WTC11 (cell line): ENCODE data around the gene PRXL2A. TPM values are rescaled to one million over a fixed set of nuclear protein-coding genes. Genes with fewer than 3 reads are reported as not detected.

Experiments used
- ATAC-seq: fragments of 200-7000 bp; cut with Tn5 transposase; 2 replicates; pipeline ENCODE4 v1.10.0; 2021; ENCODE audit warnings: mild to moderate bottlenecking, moderate library complexity
- CTCF ChIA-PET: fragments of 300-600 bp; sonication (Branson Sonifier 250); formaldehyde crosslinking; loops from one replicate; lab custom pipeline; 2021; ENCODE audit warnings: antibody characterized with exemption; lab: Charles Lee
- POLR2A ChIA-PET: fragments of 350-600 bp; sonication (Branson Sonifier 250); formaldehyde crosslinking; loops from one replicate; lab custom pipeline; 2021; ENCODE audit warnings: antibody characterized with exemption; lab: Charles Lee
- DNase-seq: peaks from one replicate; pipeline ENCODE4 v3.0.0; 2021; ENCODE audit warnings: low spot score
- H3K27ac Mint-ChIP-seq: 2 replicates; pipeline ENCODE4 v1.8.0; 2021; ENCODE audit warnings: mixed read lengths
- H3K27me3 Mint-ChIP-seq: 2 replicates; pipeline ENCODE4 v1.8.0; 2021; ENCODE audit warnings: low read depth, mild to moderate bottlenecking, moderate library complexity, mixed read lengths
- H3K36me3 Mint-ChIP-seq: 2 replicates; pipeline ENCODE4 v1.8.0; 2021; ENCODE audit warnings: mixed read lengths
- H3K4me1 Mint-ChIP-seq: 2 replicates; pipeline ENCODE4 v1.8.0; 2022; ENCODE audit warnings: mixed read lengths
- H3K4me3 Mint-ChIP-seq: 2 replicates; pipeline ENCODE4 v1.8.0; 2021; ENCODE audit warnings: mild to moderate bottlenecking, moderate library complexity, mixed read lengths
- H3K9me3 Mint-ChIP-seq: 2 replicates; pipeline ENCODE4 v1.8.0; 2021; ENCODE audit warnings: mixed read lengths
- ARID4B ChIP-seq: sonication (generic); formaldehyde crosslinking; IDR thresholded peaks from 2 replicates; pipeline ENCODE4 v1.8.0; 2023; ENCODE audit warnings: missing genetic modification reagents, mild to moderate bottlenecking, borderline replicate concordance
- CBFB ChIP-seq: sonication (generic); formaldehyde crosslinking; IDR thresholded peaks from 2 replicates; pipeline ENCODE4 v1.8.1; 2022; ENCODE audit warnings: mild to moderate bottlenecking, low read depth, missing genetic modification reagents
- EMX1 ChIP-seq: fragments of 250-450 bp; sonication (Bioruptor Pico); IDR thresholded peaks from 2 replicates; pipeline ENCODE4 v1.8.0; 2021; ENCODE audit warnings: mild to moderate bottlenecking
- GTF2I ChIP-seq: fragments of 250-450 bp; sonication (Bioruptor Pico); conservative IDR thresholded peaks from 2 replicates; pipeline ENCODE4 v1.4.0; 2021; ENCODE audit warnings: mild to moderate bottlenecking
- KAT7 ChIP-seq: sonication (generic); formaldehyde crosslinking; IDR thresholded peaks from 2 replicates; pipeline ENCODE4 v1.8.1; 2023; ENCODE audit warnings: missing genetic modification reagents, mild to moderate bottlenecking, borderline replicate concordance
- MYBL2 ChIP-seq: sonication (generic); formaldehyde crosslinking; IDR thresholded peaks from 2 replicates; pipeline ENCODE4 v1.8.1; 2023; ENCODE audit warnings: mild to moderate bottlenecking, moderate library complexity, missing genetic modification reagents
- NFATC4 ChIP-seq: fragments of 250-450 bp; sonication (Bioruptor Pico); IDR thresholded peaks from 2 replicates; pipeline ENCODE4 v1.9.0; 2021; ENCODE audit warnings: mild to moderate bottlenecking
- NFE2L1 ChIP-seq: sonication (generic); formaldehyde crosslinking; IDR thresholded peaks from 2 replicates; pipeline ENCODE4 v1.8.1; 2023; ENCODE audit warnings: missing genetic modification reagents
- NFYB ChIP-seq: sonication (generic); formaldehyde crosslinking; conservative IDR thresholded peaks from 2 replicates; pipeline ENCODE4 v1.8.0; 2022; ENCODE audit warnings: low read depth, missing genetic modification reagents
- NR1H2 ChIP-seq: sonication (generic); formaldehyde crosslinking; IDR thresholded peaks from 2 replicates; pipeline ENCODE4 v1.9.0; 2021; ENCODE audit warnings: mild to moderate bottlenecking, moderate library complexity, missing genetic modification reagents
- NR2C2 ChIP-seq: sonication (generic); formaldehyde crosslinking; IDR thresholded peaks from 2 replicates; pipeline ENCODE4 v1.8.0; 2022; ENCODE audit warnings: mild to moderate bottlenecking, missing genetic modification reagents
- SMAD4 ChIP-seq: sonication (generic); formaldehyde crosslinking; IDR thresholded peaks from 2 replicates; pipeline ENCODE4 v1.8.0; 2022; ENCODE audit warnings: mild to moderate bottlenecking, missing genetic modification reagents
- TEAD4 ChIP-seq: sonication (generic); formaldehyde crosslinking; IDR thresholded peaks from 2 replicates; pipeline ENCODE4 v1.8.0; 2022; ENCODE audit warnings: mild to moderate bottlenecking, missing genetic modification reagents
- USF1 ChIP-seq: sonication (generic); formaldehyde crosslinking; IDR thresholded peaks from 2 replicates; pipeline ENCODE4 v1.8.0; 2022; ENCODE audit warnings: mild to moderate bottlenecking, missing genetic modification reagents
- USF2 ChIP-seq: sonication (generic); formaldehyde crosslinking; IDR thresholded peaks from 2 replicates; pipeline ENCODE4 v1.8.1; 2023; ENCODE audit warnings: mild to moderate bottlenecking, missing genetic modification reagents, moderate library complexity
- ZNF138 ChIP-seq: sonication (generic); formaldehyde crosslinking; conservative IDR thresholded peaks from 2 replicates; pipeline ENCODE4 v1.8.1; 2022; ENCODE audit warnings: mild to moderate bottlenecking, moderate library complexity, missing genetic modification reagents
- ZNF263 ChIP-seq: sonication (generic); formaldehyde crosslinking; IDR thresholded peaks from 2 replicates; pipeline ENCODE4 v1.8.1; 2022; ENCODE audit warnings: low read depth, mild to moderate bottlenecking, moderate library complexity, missing genetic modification reagents
- ZNF317 ChIP-seq: sonication (generic); formaldehyde crosslinking; IDR thresholded peaks from 2 replicates; pipeline ENCODE4 v1.8.1; 2023; ENCODE audit warnings: low read depth, mild to moderate bottlenecking, moderate library complexity, missing genetic modification reagents, borderline replicate concordance
- ZNF425 ChIP-seq: fragments of 250-450 bp; sonication (Bioruptor Pico); conservative IDR thresholded peaks from 2 replicates; pipeline ENCODE4 v1.9.0; 2021; ENCODE audit warnings: mild to moderate bottlenecking
- ZNF512 ChIP-seq: sonication (generic); formaldehyde crosslinking; IDR thresholded peaks from 2 replicates; pipeline ENCODE4 v1.8.1; 2022; ENCODE audit warnings: missing genetic modification reagents, borderline replicate concordance
- total RNA-seq: library from RNA; stranded (reverse); gene quantifications from 3 replicates; pipeline ENCODE4 v1.2.3, GENCODE V29; 2021
- TF ChIP-seq, protein P1 (sequence below): sonication (generic); formaldehyde crosslinking; conservative IDR thresholded peaks from 2 replicates; pipeline ENCODE4 v1.8.1; 2023; ENCODE audit warnings: mild to moderate bottlenecking, low read depth, missing genetic modification reagents, moderate library complexity

PRXL2A gene
- total RNA-seq, 1 experiment from 2014 or later = 46.6 TPM

GRCh38 chr10:80472234-80473095, 64.1 kb downstream of the PRXL2A start:
- Mint-ChIP-seq H3K4me1 (peaks cover 62% of the 10 kb centered on the region), H3K4me3 (no peak overlapping the region), H3K27me3 (peaks cover 21% of the 10 kb centered on the region), H3K9me3 (no peaks in the 10 kb centered on the region), H3K36me3 (peaks cover 23% of the 10 kb centered on the region), H3K27ac (no peak overlapping the region)
- ChIA-PET CTCF (interaction anchor here (0.6 to 4.3 kb wide), 3 partner anchors 25 to 32 kb away, joined by 3 to 31 read pairs (median 4); no protein-coding TSS in a partner anchor), POLR2A (no interaction called here)
- TF ChIP-seq TEAD4 (no peak), ZNF138 (CRISPR knock-in tag) (no peak), USF1 (CRISPR knock-in tag) (no peak), USF2 (CRISPR knock-in tag) (no peak), GTF2I (CRISPR knock-in tag) (no peak), NFE2L1 (CRISPR knock-in tag) (no peak), ZNF317 (CRISPR knock-in tag) (no peak), ARID4B (CRISPR knock-in tag) (no peak)
- TF ChIP-seq, protein P1, sequence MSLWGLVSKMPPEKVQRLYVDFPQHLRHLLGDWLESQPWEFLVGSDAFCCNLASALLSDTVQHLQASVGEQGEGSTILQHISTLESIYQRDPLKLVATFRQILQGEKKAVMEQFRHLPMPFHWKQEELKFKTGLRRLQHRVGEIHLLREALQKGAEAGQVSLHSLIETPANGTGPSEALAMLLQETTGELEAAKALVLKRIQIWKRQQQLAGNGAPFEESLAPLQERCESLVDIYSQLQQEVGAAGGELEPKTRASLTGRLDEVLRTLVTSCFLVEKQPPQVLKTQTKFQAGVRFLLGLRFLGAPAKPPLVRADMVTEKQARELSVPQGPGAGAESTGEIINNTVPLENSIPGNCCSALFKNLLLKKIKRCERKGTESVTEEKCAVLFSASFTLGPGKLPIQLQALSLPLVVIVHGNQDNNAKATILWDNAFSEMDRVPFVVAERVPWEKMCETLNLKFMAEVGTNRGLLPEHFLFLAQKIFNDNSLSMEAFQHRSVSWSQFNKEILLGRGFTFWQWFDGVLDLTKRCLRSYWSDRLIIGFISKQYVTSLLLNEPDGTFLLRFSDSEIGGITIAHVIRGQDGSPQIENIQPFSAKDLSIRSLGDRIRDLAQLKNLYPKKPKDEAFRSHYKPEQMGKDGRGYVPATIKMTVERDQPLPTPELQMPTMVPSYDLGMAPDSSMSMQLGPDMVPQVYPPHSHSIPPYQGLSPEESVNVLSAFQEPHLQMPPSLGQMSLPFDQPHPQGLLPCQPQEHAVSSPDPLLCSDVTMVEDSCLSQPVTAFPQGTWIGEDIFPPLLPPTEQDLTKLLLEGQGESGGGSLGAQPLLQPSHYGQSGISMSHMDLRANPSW = no peak
- DNase-seq (no peak), ATAC-seq (no peak)

DNA sequence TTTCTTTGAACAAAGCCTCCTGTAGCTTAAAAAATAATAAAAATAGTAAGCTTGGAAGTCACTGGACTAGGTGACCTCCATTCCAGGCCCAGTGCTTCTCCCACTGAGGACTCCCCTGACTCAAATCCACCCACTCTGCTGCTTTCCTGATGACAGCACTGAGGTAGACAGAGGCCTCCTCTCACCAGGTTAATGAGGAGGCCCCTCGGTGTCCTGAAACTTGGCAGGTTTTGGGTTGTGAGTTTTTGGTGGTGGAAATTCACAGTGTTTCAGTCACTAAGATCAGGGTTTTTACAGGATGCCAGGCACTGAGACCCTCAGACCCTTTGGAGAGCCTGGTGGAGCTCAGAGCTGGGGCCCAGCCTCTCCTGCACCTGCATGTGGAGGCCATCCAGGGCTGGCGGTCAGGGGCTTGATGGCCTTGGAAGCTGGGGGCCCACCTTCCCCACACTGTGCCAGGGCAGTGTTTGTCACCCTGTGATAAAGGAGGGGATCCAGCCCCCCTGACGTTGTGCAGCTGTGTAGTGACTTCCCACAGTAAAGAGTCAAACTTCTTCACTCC, 64.8 kb downstream of the PRXL2A start:
- POLR2A ChIA-PET = no interaction called here
- ATAC-seq (no peak), DNase-seq (no peak)
- TF ChIP-seq NFATC4 (no peak), NFYB (CRISPR knock-in tag) (no peak), ZNF263 (CRISPR knock-in tag) (no peak), NR1H2 (CRISPR knock-in tag) (no peak), SMAD4 (CRISPR knock-in tag) (no peak), KAT7 (CRISPR knock-in tag) (no peak), ZNF138 (CRISPR knock-in tag) (no peak), NR2C2 (CRISPR knock-in tag) (no peak), ZNF512 (no peak), EMX1 (CRISPR knock-in tag) (no peak), MYBL2 (no peak), CBFB (no peak), ZNF425 (CRISPR knock-in tag) (no peak)
- H3K4me3 Mint-ChIP-seq = no peak overlapping the region
- CTCF ChIA-PET = interaction anchor here (1.5 to 4.3 kb wide), 2 partner anchors 28 to 32 kb away, joined by 4 to 31 read pairs; no protein-coding TSS in a partner anchor
- peaks cover 15% of the 10 kb centered on the region for H3K27me3 Mint-ChIP-seq
- no peak overlapping the region for H3K27ac Mint-ChIP-seq
- H3K9me3 Mint-ChIP-seq = peaks cover 5% of the 10 kb centered on the region
- peaks cover 28% of the 10 kb centered on the region for H3K36me3 Mint-ChIP-seq
- peaks cover 62% of the 10 kb centered on the region for H3K4me1 Mint-ChIP-seq
